ENCODE data around the gene AZU1. TPM values are rescaled to one million over a fixed set of nuclear protein-coding genes. Genes with fewer than 3 reads are reported as not detected.

Gene AZU1
- total RNA-seq, 1 experiment from 2014 or later: 5.8 TPM

- in situ Hi-C loops (cut with HindIII; ENCODE audit: low pct_unique_long_range_greater_than_20kb, low sequenced_read_pairs): no loop called here
- CTCF ChIA-PET: interaction anchor here (0.5 kb wide), 1 partner anchor 61 kb away, joined by 3 read pairs; no protein-coding TSS in a partner anchor
- POLR2A ChIA-PET: no interaction called here
- no peak overlapping the region for H3K4me3 ChIP-seq (ENCODE audit: low read depth in 2 of 2, low read length in 2 of 2)
- H3K4me1 ChIP-seq (ENCODE audit: control insufficient read depth, insufficient read depth, low read length): peaks cover 23% of the 10 kb centered on the region
- H3K27me3 ChIP-seq (ENCODE audit: control insufficient read depth, insufficient read depth, low read length): no peaks in the 10 kb centered on the region
- intact Hi-C loops (cut with micrococcal nuclease; ENCODE audit: unreplicated experiment): no loop called here
- H3K27ac ChIP-seq (ENCODE audit: low read length): peak overlapping the region; percentile 18; the same call in 1 of the 2 replicates
- H3K9me3 ChIP-seq (ENCODE audit: control insufficient read depth, insufficient read depth, low read depth, low read length): no peaks in the 10 kb centered on the region
- H3K36me3 ChIP-seq (ENCODE audit: control insufficient read depth, insufficient read depth, low read length): no peaks in the 10 kb centered on the region
- no TSS peak for BruUV-seq (replicated peaks)
- DNase-seq (ENCODE audit: low read depth, low spot score) (no peak), ATAC-seq (no peak)
- no peak for TF ChIP-seq TCF7L2 (IDR thresholded peaks at IDR 0.05; ENCODE audit: low read depth, low read length)
- TF ChIP-seq SIN3A (IDR thresholded peaks at IDR 0.05; ENCODE audit: borderline replicate concordance, insufficient read depth, low read depth, low read length): no peak
- no peak for TF ChIP-seq POLR2AphosphoS5 (IDR thresholded peaks at IDR 0.05; ENCODE audit: low read depth, low read length)
- TF ChIP-seq, protein P1, sequence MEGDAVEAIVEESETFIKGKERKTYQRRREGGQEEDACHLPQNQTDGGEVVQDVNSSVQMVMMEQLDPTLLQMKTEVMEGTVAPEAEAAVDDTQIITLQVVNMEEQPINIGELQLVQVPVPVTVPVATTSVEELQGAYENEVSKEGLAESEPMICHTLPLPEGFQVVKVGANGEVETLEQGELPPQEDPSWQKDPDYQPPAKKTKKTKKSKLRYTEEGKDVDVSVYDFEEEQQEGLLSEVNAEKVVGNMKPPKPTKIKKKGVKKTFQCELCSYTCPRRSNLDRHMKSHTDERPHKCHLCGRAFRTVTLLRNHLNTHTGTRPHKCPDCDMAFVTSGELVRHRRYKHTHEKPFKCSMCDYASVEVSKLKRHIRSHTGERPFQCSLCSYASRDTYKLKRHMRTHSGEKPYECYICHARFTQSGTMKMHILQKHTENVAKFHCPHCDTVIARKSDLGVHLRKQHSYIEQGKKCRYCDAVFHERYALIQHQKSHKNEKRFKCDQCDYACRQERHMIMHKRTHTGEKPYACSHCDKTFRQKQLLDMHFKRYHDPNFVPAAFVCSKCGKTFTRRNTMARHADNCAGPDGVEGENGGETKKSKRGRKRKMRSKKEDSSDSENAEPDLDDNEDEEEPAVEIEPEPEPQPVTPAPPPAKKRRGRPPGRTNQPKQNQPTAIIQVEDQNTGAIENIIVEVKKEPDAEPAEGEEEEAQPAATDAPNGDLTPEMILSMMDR (IDR thresholded peaks at IDR 0.05): no peak
- TF ChIP-seq, protein P2, sequence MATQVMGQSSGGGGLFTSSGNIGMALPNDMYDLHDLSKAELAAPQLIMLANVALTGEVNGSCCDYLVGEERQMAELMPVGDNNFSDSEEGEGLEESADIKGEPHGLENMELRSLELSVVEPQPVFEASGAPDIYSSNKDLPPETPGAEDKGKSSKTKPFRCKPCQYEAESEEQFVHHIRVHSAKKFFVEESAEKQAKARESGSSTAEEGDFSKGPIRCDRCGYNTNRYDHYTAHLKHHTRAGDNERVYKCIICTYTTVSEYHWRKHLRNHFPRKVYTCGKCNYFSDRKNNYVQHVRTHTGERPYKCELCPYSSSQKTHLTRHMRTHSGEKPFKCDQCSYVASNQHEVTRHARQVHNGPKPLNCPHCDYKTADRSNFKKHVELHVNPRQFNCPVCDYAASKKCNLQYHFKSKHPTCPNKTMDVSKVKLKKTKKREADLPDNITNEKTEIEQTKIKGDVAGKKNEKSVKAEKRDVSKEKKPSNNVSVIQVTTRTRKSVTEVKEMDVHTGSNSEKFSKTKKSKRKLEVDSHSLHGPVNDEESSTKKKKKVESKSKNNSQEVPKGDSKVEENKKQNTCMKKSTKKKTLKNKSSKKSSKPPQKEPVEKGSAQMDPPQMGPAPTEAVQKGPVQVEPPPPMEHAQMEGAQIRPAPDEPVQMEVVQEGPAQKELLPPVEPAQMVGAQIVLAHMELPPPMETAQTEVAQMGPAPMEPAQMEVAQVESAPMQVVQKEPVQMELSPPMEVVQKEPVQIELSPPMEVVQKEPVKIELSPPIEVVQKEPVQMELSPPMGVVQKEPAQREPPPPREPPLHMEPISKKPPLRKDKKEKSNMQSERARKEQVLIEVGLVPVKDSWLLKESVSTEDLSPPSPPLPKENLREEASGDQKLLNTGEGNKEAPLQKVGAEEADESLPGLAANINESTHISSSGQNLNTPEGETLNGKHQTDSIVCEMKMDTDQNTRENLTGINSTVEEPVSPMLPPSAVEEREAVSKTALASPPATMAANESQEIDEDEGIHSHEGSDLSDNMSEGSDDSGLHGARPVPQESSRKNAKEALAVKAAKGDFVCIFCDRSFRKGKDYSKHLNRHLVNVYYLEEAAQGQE (IDR thresholded peaks at IDR 0.05; ENCODE audit: insufficient read depth in 1 of 2, low read depth in 2 of 2, low read length in 1 of 2): no peak
Observed at GRCh38 chr19:787536-787935, 40.1 kb upstream of the AZU1 start.

DNA sequence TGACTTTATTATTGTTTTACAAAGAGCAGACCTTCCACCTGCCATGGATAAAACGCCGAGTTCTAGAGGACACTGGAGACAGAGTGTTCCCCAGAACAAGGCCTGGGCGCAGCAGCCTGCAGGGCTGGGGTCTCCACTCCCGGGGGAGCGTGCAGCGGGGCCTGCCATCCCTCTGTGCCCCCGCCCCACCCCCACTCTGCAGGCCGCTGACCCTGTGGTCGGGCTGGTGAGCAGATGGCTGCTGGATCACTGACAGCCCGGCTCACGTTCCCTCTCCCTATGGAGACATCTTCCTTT, 39.0 kb upstream of the AZU1 start:
- POLR2A ChIA-PET: no interaction called here

More for the DNA sequence above, 39.0 kb upstream of the AZU1 start:
- Histone ChIP-seq H3K27me3 (ENCODE audit: control insufficient read depth, insufficient read depth, low read length) (no peaks in the 10 kb centered on the region), H3K4me1 (ENCODE audit: control insufficient read depth, insufficient read depth, low read length) (peaks cover 24% of the 10 kb centered on the region), H3K27ac (ENCODE audit: low read length) (peak overlapping the region; percentile 86), H3K9me3 (ENCODE audit: control insufficient read depth, insufficient read depth, low read depth, low read length) (no peaks in the 10 kb centered on the region), H3K4me3 (ENCODE audit: low read depth in 2 of 2, low read length in 2 of 2) (no peak overlapping the region), H3K36me3 (ENCODE audit: control insufficient read depth, insufficient read depth, low read length) (no peaks in the 10 kb centered on the region)
- in situ Hi-C loops (cut with HindIII; ENCODE audit: low pct_unique_long_range_greater_than_20kb, low sequenced_read_pairs) (no loop called here), intact Hi-C loops (cut with micrococcal nuclease; ENCODE audit: unreplicated experiment) (no loop called here)
- DNase-seq (ENCODE audit: low read depth, low spot score) (no peak), ATAC-seq (no peak; the same call in 1 of the 2 replicates)
- TF ChIP-seq, protein P2 (IDR thresholded peaks at IDR 0.05; ENCODE audit: insufficient read depth in 1 of 2, low read depth in 2 of 2, low read length in 1 of 2): no peak
- peak; percentile 11; the same call in 1 of the 2 replicates for TF ChIP-seq POLR2AphosphoS5 (IDR thresholded peaks at IDR 0.05; ENCODE audit: low read depth, low read length)
- no TSS peak for BruUV-seq (replicated peaks)
- CTCF ChIA-PET: no interaction called here
